ENCODE measurements around the gene LIPF. TPM values are rescaled to one million over a fixed set of nuclear protein-coding genes. Genes with fewer than 3 reads are reported as not detected.

LIPF gene
- total RNA-seq (2022) = not detected in 2 replicates
- Bru-seq, nascent RNA = not detected
- not detected for BruChase-seq, experiment 1, labeled RNA remaining after a 2-hour chase
- BruChase-seq, experiment 2, labeled RNA remaining after a 6-hour chase = not detected
- long read RNA-seq = 0 reads

DNA sequence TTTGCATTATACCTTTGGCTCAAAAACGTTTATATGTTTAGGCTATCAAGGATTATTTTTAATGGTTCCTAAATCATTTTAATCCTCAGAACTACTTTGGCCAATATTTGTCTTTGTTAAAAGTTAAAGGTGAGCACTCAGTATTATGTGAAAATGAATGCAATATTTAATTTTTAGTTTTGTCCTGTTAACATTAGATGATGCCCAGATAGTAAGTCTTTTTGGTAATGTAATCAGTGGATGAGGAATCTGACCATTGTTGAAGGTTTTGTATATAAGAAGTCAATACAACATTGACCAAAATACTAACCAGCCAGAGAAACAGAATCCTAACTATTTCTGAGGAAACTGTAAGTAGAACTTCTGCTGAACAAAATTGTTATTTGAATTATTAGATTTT is at the start of gene LIPF:
LIPF (plus strand) TSS at position 301 of the 400 bp plus-strand sequence. CDS start 2,856 bp downstream, outside the sequence.
- intact Hi-C loops (cut with micrococcal nuclease; ENCODE audit: unreplicated experiment) = no loop called here
- BruUV-seq (replicated peaks) = no TSS peak
- H3K36me3 ChIP-seq (ENCODE audit: control insufficient read depth, insufficient read depth, low read length) = no peaks in the 10 kb centered on the region
- POLR2A ChIA-PET = no interaction called here
- no peaks in the 10 kb centered on the region for H3K9me3 ChIP-seq
- Mint-ChIP-seq H3K27ac (ENCODE audit: unreplicated experiment) (no peak within 1 kb of the TSS), H3K4me1 (ENCODE audit: low read depth, unreplicated experiment) (no peaks in the 10 kb centered on the region), H3K9me3 (ENCODE audit: unreplicated experiment) (no peaks in the 10 kb centered on the region), H3K36me3 (ENCODE audit: insufficient read depth, unreplicated experiment) (no peaks in the 10 kb centered on the region), H3K4me3 (ENCODE audit: unreplicated experiment) (no peak within 1 kb of the TSS), H3K27me3 (ENCODE audit: insufficient read depth, unreplicated experiment) (peaks cover 18% of the 10 kb centered on the region)
- TF ChIP-seq CTCF (IDR thresholded peaks at IDR 0.05; ENCODE audit: insufficient read depth in 1 of 2, low read depth in 1 of 2, low read length in 1 of 2, severe bottlenecking in 1 of 2, unreplicated experiment in 1 of 2) = no peak
- CTCF ChIA-PET = no interaction called here
- no peaks in the 10 kb centered on the region for H3K4me1 ChIP-seq
- no peak for DNase-seq
- no peaks in the 10 kb centered on the region for H3K27me3 ChIP-seq (replicated peaks; ENCODE audit: control insufficient read depth, insufficient read depth, low read length)
- no peak within 1 kb of the TSS for H3K4me3 ChIP-seq (ENCODE audit: low read depth, low read length)

GRCh38 chr10:88616250-88616977 is 47.8 kb upstream of the LIPF start:
- CTCF ChIA-PET = no interaction called here
- H3K4me3 ChIP-seq (ENCODE audit: low read depth, low read length) = no peak overlapping the region
- Mint-ChIP-seq H3K27me3 (ENCODE audit: insufficient read depth, unreplicated experiment) (peaks cover 10% of the 10 kb centered on the region), H3K27ac (ENCODE audit: unreplicated experiment) (no peak overlapping the region), H3K9me3 (ENCODE audit: unreplicated experiment) (no peaks in the 10 kb centered on the region), H3K4me1 (ENCODE audit: low read depth, unreplicated experiment) (no peaks in the 10 kb centered on the region), H3K36me3 (ENCODE audit: insufficient read depth, unreplicated experiment) (no peaks in the 10 kb centered on the region), H3K4me3 (ENCODE audit: unreplicated experiment) (no peak overlapping the region)
- DNase-seq = no peak
- no peak for TF ChIP-seq CTCF (IDR thresholded peaks at IDR 0.05; ENCODE audit: insufficient read depth in 1 of 2, low read depth in 1 of 2, low read length in 1 of 2, severe bottlenecking in 1 of 2, unreplicated experiment in 1 of 2)
- no peaks in the 10 kb centered on the region for H3K27me3 ChIP-seq (replicated peaks; ENCODE audit: control insufficient read depth, insufficient read depth, low read length)
- no peaks in the 10 kb centered on the region for H3K9me3 ChIP-seq
- H3K36me3 ChIP-seq (ENCODE audit: control insufficient read depth, insufficient read depth, low read length) = no peaks in the 10 kb centered on the region
- POLR2A ChIA-PET = interaction anchor here (0.5 kb wide), 1 partner anchor 873 kb away, joined by 5 read pairs; no protein-coding TSS in a partner anchor
- BruUV-seq (replicated peaks) = no TSS peak
- no peaks in the 10 kb centered on the region for H3K4me1 ChIP-seq
- intact Hi-C loops (cut with micrococcal nuclease; ENCODE audit: unreplicated experiment) = no loop called here

- no peaks in the 10 kb centered on the region for H3K27me3 ChIP-seq (replicated peaks; ENCODE audit: control insufficient read depth, insufficient read depth, low read length)
- H3K36me3 Mint-ChIP-seq (ENCODE audit: insufficient read depth, unreplicated experiment) = no peaks in the 10 kb centered on the region
- H3K4me1 ChIP-seq = no peaks in the 10 kb centered on the region
- CTCF ChIA-PET = no interaction called here
- no peak for DNase-seq
- no peaks in the 10 kb centered on the region for H3K9me3 Mint-ChIP-seq (ENCODE audit: unreplicated experiment)
- H3K27ac Mint-ChIP-seq (ENCODE audit: unreplicated experiment) = no peak overlapping the region
- no peak for TF ChIP-seq CTCF (IDR thresholded peaks at IDR 0.05; ENCODE audit: insufficient read depth in 1 of 2, low read depth in 1 of 2, low read length in 1 of 2, severe bottlenecking in 1 of 2, unreplicated experiment in 1 of 2)
- BruUV-seq (replicated peaks) = no TSS peak
- no peak overlapping the region for H3K4me3 ChIP-seq (ENCODE audit: low read depth, low read length)
- no peaks in the 10 kb centered on the region for H3K4me1 Mint-ChIP-seq (ENCODE audit: low read depth, unreplicated experiment)
- H3K27me3 Mint-ChIP-seq (ENCODE audit: insufficient read depth, unreplicated experiment) = peaks cover 10% of the 10 kb centered on the region
- POLR2A ChIA-PET = no interaction called here
- no peaks in the 10 kb centered on the region for H3K9me3 ChIP-seq
- H3K4me3 Mint-ChIP-seq (ENCODE audit: unreplicated experiment) = no peak overlapping the region
- H3K36me3 ChIP-seq (ENCODE audit: control insufficient read depth, insufficient read depth, low read length) = no peaks in the 10 kb centered on the region
- intact Hi-C loops (cut with micrococcal nuclease; ENCODE audit: unreplicated experiment) = no loop called here
Measured at GRCh38 chr10:88617772-88618300, 46.4 kb upstream of the LIPF start.

All from Caco-2 (cell line).